Dedifferentiated amniotic fluid mesenchymal stem cell (primary cell): ENCODE data around the gene RBM6.
"Not testable (repeated sequence)": the region's sequence is repeated elsewhere in the genome, so short reads cannot be mapped to it uniquely, and the experiment has no call there.

Source experiments
- DNase-seq: peaks from one replicate; pipeline ENCODE4 v3.0.0-alpha.2; 2016; ENCODE audit errors: extremely low spot score

Gene RBM6

DNA sequence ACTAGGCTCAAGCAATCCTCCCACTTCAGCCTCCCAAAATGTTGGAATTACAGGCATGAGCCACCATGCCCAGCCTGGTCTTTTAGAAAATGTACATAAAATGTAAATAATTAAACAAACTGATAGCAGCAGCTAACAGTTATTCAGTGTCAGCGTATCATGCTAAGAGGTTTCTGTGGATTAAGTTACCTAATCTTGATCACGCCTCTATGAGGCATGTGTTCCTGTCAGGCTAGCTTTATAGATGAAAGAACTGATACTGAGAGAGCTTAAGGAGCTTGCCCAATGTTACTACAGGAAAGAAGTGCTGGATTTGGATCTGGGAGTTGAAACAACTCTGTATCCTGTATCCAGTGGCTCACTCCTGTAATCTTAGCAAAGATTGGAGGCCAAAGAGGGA lies 25.0 kb upstream of the RBM6 start:
- DNase-seq: no peak

- DNase-seq: no peak
Observed at GRCh38 chr3:49916686-49917085, 23.3 kb upstream of the RBM6 start.

- DNase-seq: not testable (repeated sequence)
Observed at GRCh38 chr3:49917806-49918590, 22.0 kb upstream of the RBM6 start.

DNA sequence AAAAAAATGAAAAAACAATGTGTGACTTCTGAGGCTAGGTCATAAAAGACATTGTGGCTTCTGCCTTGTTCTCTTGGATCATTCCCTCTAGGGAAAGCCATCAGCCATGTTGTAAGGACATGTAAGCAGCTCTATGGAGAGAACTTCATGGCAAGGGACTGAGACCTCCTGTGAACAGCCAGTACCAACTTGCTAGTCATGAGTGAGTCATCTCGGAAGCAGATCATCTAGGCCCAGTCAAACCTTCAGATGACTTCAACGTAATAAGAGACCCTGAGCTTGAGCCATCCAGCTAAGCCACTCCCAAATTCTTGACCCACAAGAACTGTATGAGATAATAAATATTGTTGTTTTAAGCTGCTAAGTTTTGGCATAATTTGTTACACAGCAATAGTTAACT lies 15.3 kb upstream of the RBM6 start:
- DNase-seq: no peak

- DNase-seq: no peak
Observed at GRCh38 chr3:49925485-49925884, 14.5 kb upstream of the RBM6 start.

DNA sequence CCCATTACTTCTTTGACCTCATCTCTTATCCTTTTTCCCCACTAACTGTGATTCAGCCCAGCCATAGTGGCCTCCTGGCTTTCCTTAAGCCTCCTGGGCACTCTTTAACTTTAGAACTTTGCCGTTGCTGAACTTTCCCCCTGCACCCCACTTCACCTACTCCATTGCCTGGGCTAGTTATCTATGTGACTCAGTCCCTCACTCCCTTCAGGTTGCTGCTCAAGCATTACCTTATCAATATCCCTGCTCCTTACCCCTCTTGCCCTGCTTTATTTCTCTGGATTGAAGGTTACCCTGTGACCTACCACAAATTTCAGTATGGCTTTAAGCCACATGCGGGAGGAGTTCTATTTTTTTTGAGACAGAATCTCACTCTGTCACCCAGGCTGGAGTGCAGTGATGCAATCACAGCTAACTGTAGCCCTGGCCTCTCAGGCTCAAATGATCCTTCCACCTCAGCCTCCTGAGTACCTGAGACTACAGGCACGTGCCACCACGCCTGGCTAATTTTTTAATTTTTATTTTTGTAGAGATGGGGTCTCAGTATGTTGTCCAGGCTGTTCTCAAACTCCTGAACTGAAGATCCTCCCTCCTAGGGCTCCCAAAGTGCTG lies 13.7 kb upstream of the RBM6 start:
- no peak for DNase-seq

- DNase-seq: no peak
Observed at GRCh38 chr3:49927798-49928197, 12.2 kb upstream of the RBM6 start.

GRCh38 chr3:49928481-49929017 lies 11.4 kb upstream of the RBM6 start:
- DNase-seq: no peak

GRCh38 chr3:49929291-49930167 lies 10.4 kb upstream of the RBM6 start, which contains the start of gene MON1A:
Gene MON1A (minus strand): TSS chr3:49929811. CDS start chr3:49913346, 16,465 bp downstream.
- DNase-seq: peak; percentile 83

- no peak for DNase-seq
Observed at GRCh38 chr3:49930168-49930690, 9.7 kb upstream of the RBM6 start.

DNA sequence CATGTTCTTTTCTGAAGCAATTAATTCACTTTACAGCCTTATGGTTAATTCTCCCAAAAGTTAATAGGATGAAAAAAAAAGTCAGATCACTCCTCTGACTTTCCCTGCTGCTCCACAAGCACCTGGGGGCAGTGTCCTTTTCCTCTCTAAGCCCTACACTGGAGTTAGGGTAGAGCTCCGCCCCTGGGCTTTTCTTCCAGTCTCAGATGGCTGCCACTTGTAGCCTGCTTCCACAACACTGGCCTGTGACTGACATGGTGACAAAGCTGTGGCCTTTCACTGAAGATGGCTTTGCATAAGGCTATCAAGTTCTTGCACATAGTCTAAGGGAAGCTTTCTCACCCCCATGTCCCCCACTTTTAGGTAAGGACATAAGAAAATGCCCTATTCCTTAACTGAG lies 9.0 kb upstream of the RBM6 start:
- no peak for DNase-seq

- DNase-seq: not testable (repeated sequence)
Observed at GRCh38 chr3:49932281-49932680, 7.7 kb upstream of the RBM6 start.

- no peak for DNase-seq
Observed at GRCh38 chr3:49937090-49937489, 2.9 kb upstream of the RBM6 start.

DNA sequence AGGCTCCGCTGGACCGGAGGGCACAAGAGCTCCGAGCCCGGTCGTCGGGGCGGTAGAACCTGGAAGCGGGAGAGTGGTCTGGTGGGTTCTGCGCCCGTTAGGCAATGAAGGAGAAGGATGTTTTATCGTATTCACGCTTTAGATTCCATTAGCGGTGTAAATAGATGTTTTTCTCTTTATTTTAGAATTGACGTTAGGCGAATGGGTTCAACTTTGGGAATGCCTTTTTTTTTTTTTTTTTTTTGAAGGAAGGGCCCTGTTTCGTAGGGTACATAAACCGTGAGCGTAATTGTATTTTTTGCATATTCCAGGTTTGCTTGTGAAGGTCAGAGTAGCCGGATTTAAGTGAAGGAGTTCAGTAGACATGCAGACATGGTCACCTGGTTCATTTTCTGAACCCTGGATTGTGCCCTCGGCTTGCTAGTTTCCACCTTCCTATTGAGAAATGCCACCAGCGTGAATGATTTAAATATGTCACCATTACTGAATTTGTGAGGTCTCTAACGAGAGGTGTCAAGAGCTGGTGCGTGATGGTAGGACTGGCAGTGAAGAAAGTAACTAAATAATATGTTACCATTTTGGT lies 808 bp downstream of the RBM6 start:
- DNase-seq: no peak

GRCh38 chr3:49942651-49943050 lies 2.7 kb downstream of the RBM6 start:
- no peak for DNase-seq

- no peak for DNase-seq
Observed at GRCh38 chr3:49952924-49953323, 13.0 kb downstream of the RBM6 start.

GRCh38 chr3:49955636-49956035 lies 15.7 kb downstream of the RBM6 start:
- DNase-seq: no peak

DNA sequence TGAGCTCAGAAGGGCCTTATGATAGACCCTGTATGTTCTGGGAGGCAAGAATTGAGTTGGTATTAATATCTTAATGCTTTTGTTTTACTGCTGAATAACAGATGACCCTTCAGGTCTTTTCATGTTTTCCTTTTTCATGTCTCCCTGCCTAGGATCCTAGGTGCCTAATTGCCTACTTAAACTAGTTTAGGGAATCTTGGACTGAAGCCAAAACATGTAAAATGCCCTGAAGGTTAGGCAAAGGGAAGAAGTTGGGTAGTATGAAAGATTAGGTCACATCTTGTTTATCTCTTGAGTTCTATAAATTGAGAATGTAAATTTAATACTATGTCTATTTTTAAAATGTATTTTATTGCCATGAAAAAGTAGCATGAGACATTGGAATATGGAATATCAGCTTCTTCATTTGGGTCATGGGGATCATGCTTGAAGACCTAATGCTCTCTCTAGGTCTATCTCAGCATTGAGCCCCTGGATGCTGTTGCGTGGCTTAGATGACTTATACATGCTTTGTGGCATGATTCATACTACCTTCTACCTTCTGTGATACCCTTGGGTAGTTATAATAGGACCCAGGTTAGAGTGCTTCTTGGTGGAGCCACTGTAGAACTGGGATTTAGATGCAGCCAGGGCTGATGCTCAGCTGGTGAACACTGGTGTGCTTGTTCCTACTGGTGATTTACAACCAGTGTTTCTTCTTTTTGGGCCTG lies 26.4 kb downstream of the RBM6 start:
- DNase-seq: no peak

DNA sequence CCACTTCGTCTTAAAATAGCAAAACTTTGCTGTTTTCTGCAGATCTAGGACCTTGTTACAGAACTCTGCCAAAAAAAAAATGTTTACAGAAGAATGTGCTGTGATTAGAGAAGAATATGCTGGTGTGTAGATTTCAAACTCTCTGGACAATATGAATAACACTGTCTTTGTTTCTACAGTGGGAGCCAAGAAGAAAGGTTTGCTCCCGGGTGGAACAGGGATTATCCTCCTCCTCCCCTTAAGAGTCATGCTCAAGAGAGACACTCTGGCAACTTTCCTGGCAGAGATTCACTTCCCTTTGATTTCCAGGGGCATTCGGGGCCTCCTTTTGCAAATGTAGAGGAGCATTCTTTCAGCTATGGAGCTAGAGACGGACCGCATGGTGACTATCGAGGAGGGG lies 27.3 kb downstream of the RBM6 start:
- no peak for DNase-seq

DNA sequence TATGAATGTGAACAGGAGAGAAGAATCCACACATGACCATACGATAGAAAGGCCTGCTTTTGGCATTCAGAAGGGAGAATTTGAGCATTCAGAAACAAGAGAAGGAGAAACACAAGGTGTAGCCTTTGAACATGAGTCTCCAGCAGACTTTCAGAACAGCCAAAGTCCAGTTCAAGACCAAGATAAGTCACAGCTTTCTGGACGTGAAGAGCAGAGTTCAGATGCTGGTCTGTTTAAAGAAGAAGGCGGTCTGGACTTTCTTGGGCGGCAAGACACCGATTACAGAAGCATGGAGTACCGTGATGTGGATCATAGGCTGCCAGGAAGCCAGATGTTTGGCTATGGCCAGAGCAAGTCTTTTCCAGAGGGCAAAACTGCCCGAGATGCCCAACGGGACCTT lies 28.4 kb downstream of the RBM6 start:
- no peak for DNase-seq

DNA sequence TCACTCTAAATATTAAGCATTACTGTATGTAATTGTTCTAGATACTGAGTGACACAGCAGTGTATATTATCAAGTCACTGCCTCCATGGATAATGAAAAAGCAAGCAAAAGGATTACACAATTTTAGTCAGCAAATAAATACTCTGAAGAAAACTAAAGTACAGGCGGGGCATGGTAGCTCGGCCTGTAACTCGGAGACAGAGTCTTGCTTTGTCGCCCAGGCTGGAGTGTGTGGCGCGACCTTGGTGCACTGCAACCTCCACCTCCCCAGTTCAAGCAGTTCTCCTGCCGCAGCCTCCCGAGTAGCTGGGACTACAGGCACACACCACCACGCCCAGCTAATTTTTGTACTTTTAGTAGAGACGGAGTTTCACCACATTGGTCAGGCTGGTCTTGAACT lies 32.7 kb downstream of the RBM6 start:
- no peak for DNase-seq
